A375 (cell line): Measurements from ENCODE around the gene SF3B1. TPM values are rescaled to one million over a fixed set of nuclear protein-coding genes. Genes with fewer than 3 reads are reported as not detected.

Experiments used
- small RNA-seq: library from RNA; depleted of rRNA; stranded (forward); fragments of <200 nt; gene quantifications from one replicate; pipeline ENCODE3, GENCODE V24; 2014
- total RNA-seq: library from RNA; depleted of rRNA; stranded (reverse); fragments of >200 nt; shearing (Covaris generic); gene quantifications from 2 replicates; pipeline ENCODE4 v1.2.3, GENCODE V29; 2014; rRNA removed

SF3B1 gene, protein sequence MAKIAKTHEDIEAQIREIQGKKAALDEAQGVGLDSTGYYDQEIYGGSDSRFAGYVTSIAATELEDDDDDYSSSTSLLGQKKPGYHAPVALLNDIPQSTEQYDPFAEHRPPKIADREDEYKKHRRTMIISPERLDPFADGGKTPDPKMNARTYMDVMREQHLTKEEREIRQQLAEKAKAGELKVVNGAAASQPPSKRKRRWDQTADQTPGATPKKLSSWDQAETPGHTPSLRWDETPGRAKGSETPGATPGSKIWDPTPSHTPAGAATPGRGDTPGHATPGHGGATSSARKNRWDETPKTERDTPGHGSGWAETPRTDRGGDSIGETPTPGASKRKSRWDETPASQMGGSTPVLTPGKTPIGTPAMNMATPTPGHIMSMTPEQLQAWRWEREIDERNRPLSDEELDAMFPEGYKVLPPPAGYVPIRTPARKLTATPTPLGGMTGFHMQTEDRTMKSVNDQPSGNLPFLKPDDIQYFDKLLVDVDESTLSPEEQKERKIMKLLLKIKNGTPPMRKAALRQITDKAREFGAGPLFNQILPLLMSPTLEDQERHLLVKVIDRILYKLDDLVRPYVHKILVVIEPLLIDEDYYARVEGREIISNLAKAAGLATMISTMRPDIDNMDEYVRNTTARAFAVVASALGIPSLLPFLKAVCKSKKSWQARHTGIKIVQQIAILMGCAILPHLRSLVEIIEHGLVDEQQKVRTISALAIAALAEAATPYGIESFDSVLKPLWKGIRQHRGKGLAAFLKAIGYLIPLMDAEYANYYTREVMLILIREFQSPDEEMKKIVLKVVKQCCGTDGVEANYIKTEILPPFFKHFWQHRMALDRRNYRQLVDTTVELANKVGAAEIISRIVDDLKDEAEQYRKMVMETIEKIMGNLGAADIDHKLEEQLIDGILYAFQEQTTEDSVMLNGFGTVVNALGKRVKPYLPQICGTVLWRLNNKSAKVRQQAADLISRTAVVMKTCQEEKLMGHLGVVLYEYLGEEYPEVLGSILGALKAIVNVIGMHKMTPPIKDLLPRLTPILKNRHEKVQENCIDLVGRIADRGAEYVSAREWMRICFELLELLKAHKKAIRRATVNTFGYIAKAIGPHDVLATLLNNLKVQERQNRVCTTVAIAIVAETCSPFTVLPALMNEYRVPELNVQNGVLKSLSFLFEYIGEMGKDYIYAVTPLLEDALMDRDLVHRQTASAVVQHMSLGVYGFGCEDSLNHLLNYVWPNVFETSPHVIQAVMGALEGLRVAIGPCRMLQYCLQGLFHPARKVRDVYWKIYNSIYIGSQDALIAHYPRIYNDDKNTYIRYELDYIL
- 117 and 137 TPM in 2 replicates for total RNA-seq

DNA sequence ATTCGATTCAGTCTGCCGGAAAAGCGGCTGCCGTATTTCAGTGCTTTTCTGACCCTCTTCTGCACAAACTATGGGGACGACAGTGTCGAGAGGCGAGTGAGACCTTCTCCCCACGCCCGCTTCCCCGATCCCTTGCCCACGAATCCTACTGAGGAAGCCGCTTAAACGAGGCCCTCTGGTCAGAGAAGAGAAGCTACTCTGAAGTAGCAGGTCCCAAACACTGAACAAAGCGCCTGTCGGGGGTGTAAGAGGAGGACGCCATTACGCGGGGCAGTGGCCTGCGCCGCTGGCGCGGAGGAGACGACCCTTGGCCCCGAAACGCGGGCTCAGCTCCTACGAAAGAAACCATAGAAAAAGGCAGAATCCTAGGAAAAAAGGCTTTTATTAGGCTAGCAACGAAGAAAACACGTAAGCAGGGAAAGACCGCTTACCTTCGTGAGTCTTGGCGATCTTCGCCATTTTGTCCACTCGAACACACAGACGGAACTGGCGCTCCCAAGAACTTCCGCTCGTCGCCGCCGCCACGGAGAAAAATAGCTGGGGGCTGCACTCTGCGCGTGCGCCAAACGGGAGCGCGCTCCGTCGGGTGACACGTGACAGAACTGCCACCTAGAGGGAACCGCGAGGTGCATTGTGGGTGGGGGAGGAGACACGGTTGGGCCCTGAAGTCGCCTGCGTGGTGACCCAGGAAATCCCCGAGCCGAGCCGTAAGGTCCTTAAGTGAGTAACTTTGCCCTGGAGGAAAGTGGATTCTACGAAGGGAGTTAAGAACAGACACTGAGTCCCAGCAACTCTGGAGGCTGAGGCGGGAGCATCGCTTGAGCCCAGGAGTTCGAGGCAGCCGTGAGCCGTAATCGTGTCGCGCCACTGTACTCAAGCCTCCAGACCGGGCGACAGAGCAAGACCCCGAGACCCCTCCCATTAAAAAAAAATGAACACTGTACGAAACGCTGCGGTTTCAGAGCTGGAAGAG, at the start of gene SF3B1:
Gene SF3B1, minus strand, starts transcription at position 488 of the 973 bp plus-strand sequence. Its CDS starts 29 bp downstream, at position 459.

DNA sequence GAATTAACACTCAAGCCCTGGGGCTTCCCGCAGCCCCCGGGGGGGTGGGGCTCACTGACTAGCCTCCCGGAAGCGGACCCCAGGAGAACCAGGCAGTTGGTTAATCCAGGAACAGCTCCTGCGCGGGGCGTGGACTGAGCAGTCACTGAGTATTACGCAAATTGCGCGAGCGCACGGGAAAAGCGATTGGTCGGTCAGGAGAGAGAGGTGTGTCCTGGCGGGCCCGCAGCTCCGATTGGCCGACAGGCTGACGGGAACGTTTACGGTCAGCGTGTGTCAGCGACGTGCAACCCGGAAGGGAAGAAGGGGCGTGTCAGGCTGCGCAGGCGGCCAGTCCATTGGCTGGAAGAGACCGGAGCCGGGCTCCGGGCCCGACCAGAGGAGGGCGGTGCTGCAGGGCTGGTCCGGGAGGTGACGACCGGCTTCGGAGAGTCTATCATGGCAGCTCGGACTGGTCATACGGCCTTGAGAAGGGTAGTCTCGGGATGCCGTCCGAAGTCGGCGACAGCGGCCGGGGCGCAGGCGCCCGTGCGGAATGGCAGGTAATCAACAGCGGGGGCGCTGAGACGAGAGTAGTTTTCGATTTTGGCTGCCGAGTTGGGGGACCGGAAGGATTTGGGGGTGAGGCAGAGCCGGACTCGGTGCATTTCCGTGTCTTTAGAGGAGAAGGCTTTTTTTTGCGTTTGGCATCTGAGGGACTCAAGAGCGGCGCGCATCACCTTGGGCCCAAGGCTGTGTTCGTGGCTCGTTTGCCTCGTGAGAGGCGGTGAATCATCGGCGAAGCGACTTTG, 18.5 kb upstream of the SF3B1 start, which contains the start of gene COQ10B:
Gene COQ10B, plus strand, starts transcription at position 430 of the 791 bp plus-strand sequence. Its CDS starts 9 bp downstream, at position 439.

Small RNAs within 50 kb of the gene (small RNA-seq; reads per million reads assigned to genes)
- not detected for gene RF00394
- gene RNU6-1029P: not detected

Other genes with a start within 250 kb of the SF3B1 start
- gene ANKRD44, start 124.2 kb downstream of the SF3B1 start, total RNA-seq: 5.2 and 18.2 TPM in 2 replicates
- gene COQ10B, start 18.5 kb upstream of the SF3B1 start, total RNA-seq: 14.6 and 17.1 TPM in 2 replicates
- 308 and 401 TPM in 2 replicates for gene HSPD1, start 64.8 kb upstream of the SF3B1 start, total RNA-seq
- gene HSPE1, start 65.4 kb upstream of the SF3B1 start, total RNA-seq: 188 and 208 TPM in 2 replicates
- gene MOB4, start 81.0 kb upstream of the SF3B1 start, total RNA-seq: 14.8 and 21.1 TPM in 2 replicates
- 0.88 and 2.3 TPM in 2 replicates for gene RFTN2, start 240.6 kb upstream of the SF3B1 start, total RNA-seq